K562 treated with DMSO at 1 percent for 24 hours (cell line): ENCODE measurements around the gene PRICKLE2. TPM values are rescaled to one million over a fixed set of nuclear protein-coding genes. Genes with fewer than 3 reads are reported as not detected.

Experiments used
- total RNA-seq: library from RNA; unstranded; fragments of 300-600 nt; gene quantifications from 2 replicates; pipeline ENCODE4 v1.2.3, GENCODE V29; 2022; ENCODE audit warnings: low read depth; ENCODE audit not compliant: insufficient read depth

The PRICKLE2 gene
- total RNA-seq, result not detected in 2 replicates

DNA sequence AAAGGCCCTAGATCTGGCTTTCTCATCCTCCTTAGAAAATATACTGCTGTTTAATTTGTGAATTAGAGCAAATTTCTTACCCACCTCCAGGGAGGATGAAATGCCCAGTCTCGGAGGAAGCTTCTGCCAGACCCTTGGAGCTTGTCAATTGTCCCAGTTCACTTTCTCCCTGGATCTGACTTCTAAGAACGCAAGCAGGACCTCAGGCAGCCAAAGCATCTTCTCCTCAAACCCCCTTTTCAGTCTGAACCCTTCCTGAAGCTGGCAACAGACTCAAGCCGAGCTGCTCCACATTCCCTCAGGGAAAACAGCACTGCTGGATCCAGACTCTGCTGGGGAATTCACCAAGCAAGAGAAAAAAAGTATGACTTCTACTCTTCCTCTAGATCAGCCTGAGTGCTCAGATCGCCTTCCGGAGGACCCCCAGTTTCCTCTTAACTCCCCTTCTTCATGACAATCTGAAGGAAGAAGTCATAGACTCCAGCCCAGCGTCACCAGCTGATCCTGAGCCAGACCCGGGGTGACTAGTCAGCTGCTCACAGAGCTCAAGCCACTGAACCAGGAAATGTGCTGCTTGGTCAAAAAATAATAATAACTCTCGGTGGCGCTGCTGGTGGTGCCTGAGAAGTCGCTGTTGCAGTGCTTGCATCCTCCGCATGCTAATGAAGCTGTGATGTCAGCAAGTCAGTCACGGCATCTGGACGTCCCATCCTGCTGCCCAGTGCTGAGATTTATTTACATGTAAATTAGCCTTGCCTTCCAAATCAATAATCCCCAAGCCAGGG lies at the start of gene PRICKLE2:
Gene PRICKLE2, minus strand, starts transcription at position 641 of the 785 bp plus-strand sequence. CDS start 26,539 bp downstream, outside the sequence.

Other genes starting within 250 kb of the PRICKLE2 start
- 66.7 and 71.5 TPM in 2 replicates for gene PSMD6, start 202.0 kb downstream of the PRICKLE2 start, total RNA-seq